ENCODE results near the gene MIEN1.

DNA sequence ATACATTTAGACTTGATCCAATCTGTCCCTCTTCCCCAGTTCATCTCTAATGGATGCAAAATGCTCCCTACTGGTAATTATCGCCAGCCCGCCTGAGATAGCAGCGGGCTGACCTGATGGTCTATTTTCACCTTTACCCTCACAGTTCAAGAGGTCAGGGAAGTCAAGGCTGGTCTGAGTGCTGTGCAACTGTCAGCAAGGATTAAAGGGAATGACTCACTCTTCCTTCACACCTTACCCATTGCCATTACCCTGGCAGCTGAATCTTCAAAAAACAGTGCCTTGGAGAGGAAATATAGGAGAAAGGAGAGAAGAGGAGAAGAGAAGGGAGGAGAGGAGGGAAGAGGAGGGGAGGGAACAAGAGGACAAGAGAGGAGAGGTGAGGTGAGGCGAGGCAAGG is 43.7 kb upstream of the MIEN1 start:
- no peak for TF ChIP-seq CTCF (IDR thresholded peaks at IDR 0.05)
- no peak for TF ChIP-seq POLR2AphosphoS5 (IDR thresholded peaks at IDR 0.05)
- TF ChIP-seq EP300 (IDR thresholded peaks at IDR 0.05), result no peak
- no peak for TF ChIP-seq POLR2A (IDR thresholded peaks at IDR 0.05; ENCODE audit: low read depth)

Measured in esophagus muscularis mucosa (tissue), 4 donors.